Umbilical cord (tissue), 2 donors: ENCODE data around the gene RAB31. TPM values are rescaled to one million over a fixed set of nuclear protein-coding genes. Genes with fewer than 3 reads are reported as not detected.
"Not testable (repeated sequence)": the region's sequence is repeated elsewhere in the genome, so short reads cannot be mapped to it uniquely, and the experiment has no call there.

Source experiments
- DNase-seq: peaks from one replicate; pipeline ENCODE4 v3.0.0-alpha.2; 2015; ENCODE audit warnings: low spot score
- total RNA-seq: library from RNA; depleted of rRNA; stranded (reverse); fragments of >200 nt; gene quantifications from one replicate; pipeline ENCODE4 v1.2.3, GENCODE V29; 2014; ENCODE audit warnings: low replicate concordance; ENCODE audit not compliant: insufficient read depth

The RAB31 gene
- total RNA-seq, 1 donor from 2014 or later, result 41.7 TPM

GRCh38 chr18:9757827-9758621 lies 49.9 kb downstream of the RAB31 start:
- peak; percentile 62 for DNase-seq

DNA sequence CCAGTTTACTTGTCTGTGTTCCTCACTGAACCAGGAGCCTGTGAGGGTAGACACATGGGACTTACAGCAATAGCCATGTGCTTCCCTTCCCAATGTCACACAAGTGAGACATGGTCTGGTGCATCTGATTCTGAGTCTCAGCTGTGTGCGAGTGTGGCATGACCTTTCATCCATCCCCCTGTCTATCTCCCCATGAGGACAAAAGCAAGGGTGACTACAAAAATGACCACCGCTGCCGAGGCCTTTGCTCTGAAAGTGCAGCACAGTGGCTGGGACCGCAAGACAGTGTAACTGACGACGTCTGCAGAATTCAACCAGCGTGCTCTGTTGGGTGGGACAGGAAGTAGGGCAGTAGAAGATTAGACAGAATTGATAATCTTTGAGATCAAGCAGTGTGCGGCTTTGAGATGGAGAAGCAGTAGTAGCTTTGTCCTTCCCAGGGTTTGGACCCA lies 50.5 kb downstream of the RAB31 start:
- DNase-seq, result no peak

GRCh38 chr18:9760641-9761040 lies 52.5 kb downstream of the RAB31 start:
- no peak for DNase-seq

DNA sequence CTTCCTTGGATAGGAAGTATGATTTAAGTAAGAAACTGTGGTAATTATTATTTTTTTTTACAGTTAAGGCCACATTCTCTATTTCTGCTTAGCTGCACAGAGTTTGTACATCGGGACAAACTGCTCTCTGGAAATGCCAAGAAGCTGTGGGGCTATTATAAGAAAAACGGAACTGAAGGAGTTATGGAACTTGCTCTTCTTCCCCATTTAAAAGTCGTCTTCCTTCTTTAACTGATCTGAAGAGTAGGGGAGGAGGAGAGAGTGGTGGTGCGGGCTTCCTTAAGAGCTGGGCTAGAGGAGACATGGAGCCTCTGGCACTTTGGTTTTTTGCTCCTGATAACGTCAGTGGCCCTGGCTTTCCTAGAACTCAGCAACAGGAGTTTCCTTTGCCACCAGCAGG lies 54.4 kb downstream of the RAB31 start:
- peak; percentile 28 for DNase-seq

GRCh38 chr18:9763157-9763556 lies 55.1 kb downstream of the RAB31 start:
- DNase-seq, result no peak

GRCh38 chr18:9764011-9764481 lies 55.9 kb downstream of the RAB31 start:
- DNase-seq, result no peak

GRCh38 chr18:9765501-9765900 lies 57.4 kb downstream of the RAB31 start:
- no peak for DNase-seq

DNA sequence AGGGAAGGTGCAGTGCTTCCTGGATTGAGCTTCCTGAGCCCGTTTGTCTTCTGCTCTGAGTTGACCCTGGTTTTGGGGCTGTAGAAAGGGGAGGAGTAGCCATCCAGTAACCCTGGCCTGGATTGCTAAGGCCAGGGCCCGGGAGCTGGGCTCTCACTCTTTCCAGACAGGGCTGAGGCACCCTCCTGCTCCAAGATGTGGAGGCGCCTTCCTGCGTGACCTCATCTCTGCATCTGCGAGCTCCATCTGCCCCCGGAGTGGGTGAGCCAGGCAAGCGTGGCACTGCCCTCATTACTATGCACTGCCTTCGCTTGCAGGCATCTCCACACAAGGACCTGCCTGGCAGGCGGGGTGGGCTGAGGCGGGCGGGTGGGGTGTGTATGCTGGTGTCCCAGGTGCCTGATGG lies 58.0 kb downstream of the RAB31 start:
- no peak for DNase-seq

DNA sequence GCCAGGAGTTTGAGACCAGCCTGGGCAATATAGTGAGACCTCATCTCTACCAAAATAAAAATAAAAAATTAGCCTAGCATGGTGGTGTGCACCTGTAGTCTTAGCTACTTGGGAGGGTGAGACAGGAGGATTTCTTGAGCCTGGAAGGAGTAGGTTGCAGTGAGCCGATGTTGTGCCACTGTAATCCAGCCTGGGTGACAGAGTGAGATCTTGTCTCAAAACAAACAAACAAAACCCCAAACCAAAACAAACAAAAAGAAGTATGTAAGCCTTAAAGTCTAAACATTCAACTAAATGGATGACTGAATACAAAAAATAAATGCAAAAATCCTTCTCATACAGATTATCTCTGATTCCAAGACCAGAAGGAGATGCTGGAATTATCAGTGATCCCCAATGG lies 58.6 kb downstream of the RAB31 start:
- DNase-seq, result no peak

DNA sequence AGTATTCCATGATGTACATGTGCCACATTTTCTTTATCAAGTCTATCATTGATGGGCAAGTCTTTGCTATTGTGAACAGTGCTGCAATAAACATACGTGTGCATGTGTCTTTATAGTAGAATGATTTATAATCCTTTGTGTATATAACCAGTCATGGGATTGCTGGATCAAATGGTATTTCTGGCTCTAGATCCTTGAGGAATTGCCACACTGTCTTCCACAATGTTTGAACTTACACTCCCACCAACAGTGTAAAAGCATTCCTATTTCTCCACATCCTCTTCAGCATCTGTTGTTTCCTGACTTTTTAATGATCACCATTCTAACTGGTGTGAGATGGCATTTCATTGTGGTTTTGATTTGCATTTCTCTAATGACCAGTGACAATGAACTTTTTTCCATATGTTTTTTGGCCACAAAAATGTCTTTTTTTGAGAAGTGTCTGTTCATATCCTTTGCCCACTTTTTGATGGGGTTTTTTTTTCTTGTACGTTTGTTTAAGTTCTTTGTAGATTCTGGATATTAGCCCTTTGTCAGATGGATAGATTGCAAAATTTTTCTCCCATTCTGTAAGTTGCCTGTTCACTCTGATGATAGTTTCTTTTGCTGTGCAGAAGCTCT lies 60.1 kb downstream of the RAB31 start:
- DNase-seq, result not testable (repeated sequence)

DNA sequence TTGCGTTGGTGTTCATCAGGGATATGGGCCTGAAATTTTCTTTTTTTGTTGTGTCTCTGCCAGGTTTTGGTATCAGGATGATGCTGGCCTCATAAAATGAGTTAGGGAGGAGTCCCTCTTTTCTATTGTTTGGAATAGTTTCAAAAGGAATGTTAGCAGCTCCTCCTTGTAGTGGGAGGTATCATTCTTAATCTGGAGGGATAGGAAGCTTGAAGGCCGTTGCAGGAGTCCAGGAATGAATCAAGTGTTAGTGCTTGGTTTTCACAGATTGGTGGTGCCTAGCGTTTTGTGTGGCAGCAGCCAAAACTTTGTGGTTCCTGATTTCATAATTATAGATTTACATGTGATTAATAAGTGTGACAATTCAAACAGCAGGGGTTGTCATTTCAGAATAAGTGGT lies 62.0 kb downstream of the RAB31 start:
- not testable (repeated sequence) for DNase-seq

DNA sequence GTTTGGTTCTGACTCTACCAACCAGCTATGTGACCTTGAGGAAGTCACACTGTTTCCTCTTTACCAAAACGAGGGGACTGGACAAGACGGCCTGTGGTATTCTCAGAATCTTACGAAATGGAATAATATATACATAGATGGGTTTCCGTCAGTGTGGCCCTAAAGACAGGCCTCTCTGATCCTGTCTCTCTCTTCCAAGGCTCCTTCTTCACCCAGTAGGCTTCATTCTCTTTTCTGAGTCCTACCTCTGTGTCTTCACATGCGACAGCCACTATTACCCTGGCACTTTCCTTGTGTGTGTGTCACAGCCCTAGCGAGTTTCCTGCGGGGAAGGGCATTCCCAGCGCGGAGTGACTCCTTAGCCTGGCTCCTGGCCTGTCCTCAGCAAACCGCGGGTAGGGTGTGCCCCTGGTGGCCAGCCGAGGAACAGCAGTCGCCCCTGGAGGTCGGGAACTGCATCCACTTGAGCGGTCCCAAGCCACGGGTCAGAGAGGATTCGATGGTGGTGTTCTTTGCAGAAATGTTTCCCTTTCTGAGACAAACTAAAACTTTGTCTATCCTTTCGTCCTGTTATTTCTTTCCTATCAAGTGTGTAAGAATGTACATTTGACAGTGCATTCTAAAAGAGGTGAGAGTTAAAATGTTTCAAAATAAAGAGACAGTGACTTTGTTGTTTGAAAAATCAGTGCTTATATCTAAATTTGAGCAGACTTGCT lies 63.3 kb downstream of the RAB31 start:
- DNase-seq, result peak; percentile 62

DNA sequence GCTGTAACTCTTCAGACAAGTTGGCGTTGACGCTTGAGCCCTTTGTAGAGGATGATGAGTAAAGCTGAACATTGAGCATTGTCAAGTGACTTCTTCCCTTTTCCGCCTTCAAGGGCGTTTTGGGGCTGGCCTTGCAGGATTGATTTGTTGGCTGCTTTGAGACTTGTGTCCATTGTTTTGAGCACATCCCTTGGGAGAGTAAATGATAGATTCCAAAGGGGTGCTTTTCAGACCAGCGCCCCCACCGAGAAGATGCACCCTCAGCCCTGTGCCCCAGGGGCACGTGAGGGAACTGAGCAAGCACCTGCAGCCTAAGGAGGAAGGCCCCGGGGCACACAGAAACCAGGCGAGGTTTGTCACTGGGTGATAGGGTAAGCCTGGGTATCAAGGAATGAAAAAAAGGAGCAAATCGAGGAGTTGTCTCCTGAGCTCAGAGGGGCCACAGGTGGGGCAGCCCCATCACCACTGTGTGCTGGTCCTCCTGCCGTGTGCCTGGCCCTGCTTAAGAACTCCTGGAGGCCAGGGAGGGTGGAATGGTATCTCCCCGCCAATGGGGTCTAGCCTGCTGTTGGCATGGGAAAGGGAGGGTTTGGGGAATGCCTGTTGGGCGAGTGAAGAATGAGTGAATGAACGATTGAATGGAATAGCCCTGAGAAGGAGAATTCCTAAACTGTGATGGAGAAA lies 64.0 kb downstream of the RAB31 start:
- DNase-seq, result no peak

DNA sequence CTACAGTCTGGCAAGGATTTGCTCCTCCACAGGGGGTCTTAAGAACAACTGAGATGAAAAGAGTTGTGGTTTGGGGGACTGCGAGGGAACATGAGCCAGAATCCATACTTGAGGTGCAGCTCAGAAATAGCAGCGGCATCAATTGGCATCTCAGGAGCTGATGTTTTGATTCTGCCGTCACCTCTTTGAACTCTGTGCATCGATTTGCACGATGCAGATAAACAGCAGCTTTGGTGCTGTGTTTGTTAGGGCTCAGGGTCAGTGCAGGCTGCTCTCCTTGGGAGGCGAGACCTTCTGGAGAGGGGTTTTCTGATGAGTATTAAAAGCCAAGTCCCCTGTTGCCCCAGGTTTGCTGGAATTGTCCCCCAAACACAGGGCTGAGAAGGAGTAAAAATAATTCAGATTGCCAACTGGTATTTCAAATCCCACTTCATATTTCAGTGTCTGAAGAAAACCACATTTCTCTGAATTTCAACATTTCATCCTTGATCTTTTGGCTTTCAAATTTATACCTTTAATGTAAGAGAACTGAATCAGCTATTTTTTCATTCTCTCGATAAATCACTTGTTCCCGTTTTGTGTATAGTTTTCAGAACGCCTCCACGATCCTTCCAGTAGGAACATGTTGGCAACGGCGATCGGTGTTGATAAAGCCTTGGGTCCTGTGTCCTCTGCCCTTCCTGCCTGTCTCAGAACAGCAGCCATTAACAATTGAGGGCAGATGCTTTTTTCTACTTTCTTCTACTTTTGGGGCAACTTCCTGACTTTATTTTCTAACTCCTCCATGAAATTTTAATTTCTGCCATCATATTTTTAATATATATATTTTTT lies 65.0 kb downstream of the RAB31 start:
- DNase-seq, result no peak

DNA sequence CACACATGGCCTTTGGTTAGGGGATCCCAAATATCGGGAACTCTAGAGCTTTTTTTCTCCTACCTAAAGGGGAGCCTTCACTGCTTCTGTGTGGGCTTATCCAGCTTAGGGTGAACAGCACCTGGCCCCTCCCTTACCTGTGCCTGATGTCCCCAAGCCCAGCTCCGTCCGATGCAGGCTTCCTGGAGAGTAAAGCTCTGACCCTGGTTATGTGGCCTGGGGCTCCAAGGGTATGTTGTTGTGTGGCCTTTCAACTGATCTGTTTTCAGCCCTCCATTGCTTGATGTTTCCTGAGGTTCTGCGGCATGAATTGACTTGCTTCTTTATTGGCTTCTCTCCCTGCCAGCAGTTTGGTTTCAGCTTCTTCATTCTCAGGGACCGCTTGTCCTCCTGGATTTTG lies 66.0 kb downstream of the RAB31 start:
- DNase-seq, result no peak

DNA sequence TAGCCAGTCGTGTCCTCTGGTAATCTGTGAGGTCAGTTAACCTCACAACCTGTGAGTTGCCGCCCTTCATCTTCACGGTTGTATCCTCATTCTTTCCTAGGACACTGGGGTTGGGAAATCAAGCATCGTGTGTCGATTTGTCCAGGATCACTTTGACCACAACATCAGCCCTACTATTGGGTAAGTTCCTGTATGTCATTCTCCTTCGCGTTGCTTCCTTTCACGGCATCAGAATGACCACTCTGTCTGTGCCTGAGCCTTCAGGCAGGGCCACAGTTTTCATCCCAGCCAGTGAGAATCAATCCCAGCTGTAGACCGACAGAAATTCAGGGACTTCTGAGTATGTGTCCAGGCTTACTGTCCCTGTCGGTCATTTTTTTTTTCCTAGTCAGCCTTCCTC lies 67.1 kb downstream of the RAB31 start:
- no peak for DNase-seq

DNA sequence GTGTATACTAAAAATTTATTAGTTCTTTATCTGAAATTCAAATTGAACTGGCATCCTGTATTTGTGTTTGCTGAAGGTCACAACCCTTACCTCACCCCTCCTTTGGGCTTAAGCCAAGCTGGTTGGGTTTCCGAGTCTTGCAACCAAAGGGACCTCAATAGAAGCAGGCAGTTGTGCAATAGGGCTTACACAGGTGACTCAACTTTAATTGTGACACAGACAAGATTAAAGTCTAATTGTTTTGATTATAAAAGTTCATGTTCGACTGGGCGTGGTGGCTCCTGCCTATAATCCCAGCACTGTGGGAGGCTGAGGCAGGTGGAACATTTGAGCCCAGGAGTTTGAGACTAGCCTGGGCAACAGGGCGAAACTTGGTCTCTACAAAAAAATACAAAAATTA lies 71.5 kb downstream of the RAB31 start:
- DNase-seq, result no peak

DNA sequence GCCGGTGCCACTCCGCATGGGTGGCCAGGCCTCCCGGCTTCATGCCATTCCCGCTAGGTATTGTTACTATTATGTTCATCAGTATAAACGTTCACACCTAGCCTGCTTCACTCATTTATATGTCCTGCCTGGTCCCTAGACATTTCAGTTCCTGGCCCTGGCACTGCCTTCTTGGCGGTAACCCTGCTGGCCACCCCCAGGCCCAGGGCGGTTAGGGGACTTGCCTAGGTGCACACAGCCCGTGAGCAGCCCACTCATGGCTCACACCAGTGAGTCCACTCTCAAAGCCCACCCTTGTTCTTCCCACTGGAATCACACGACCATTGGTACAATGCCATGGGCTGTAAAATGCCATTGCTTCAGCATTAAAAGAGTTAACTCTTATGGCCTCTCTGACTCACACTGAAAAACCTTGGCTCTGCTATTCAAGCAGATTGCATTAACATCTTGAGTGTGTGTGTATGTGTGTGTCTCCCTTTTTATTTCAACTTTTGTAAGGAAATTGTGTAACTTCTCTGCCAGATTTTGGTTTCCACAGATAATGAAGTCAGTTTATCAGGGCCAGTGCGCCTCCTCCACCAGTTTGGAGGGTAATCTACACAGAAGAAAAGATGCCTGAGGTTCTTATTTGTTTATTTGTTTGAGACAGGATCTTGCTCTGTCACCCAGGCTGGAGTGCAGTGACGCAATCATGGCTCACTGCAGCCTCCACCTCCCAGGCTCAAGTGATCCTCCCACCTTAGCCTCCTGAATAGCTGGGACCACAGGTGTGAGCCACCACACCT lies 74.2 kb downstream of the RAB31 start:
- DNase-seq, result peak; percentile 78

GRCh38 chr18:9786631-9787030 lies 78.5 kb downstream of the RAB31 start:
- DNase-seq, result no peak

DNA sequence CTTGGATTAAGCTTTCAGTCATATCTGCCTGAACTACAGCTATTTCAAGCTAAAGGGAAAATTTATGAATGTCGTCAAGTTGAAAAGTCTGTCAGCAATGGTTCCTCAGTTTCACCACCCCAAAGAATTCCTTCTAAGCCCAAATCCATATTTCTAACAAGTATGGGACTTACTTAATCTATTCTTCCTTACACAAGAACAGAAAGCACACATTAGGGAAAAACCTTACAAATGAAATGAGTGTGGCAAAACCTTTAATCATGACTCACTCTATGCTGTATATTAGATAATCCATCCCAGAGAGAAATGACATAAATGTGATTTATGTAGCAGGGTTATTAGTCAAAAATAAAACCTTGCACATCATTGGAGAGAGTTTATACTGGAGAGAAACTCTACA lies 78.9 kb downstream of the RAB31 start:
- no peak for DNase-seq
